GM23338 (cell line): Measurements from ENCODE around the gene CTXN3.

ENCODE experiments used
- CREB1 ChIP-seq: fragments of 250-450 bp; sonication (Bioruptor Pico); IDR thresholded peaks from 2 replicates; pipeline ENCODE4 v1.5.0; 2020; ENCODE audit warnings: low read depth, mild to moderate bottlenecking, moderate library complexity
- CTCF ChIP-seq, 2 experiments: fragments of 200-600 bp in 1 of 2; sonication (generic) in 1 of 2; conservative IDR thresholded peaks; 2 replicates each; pipeline versions ENCODE4 v1.5.1 to v1.6.1; 2016 to 2017; ENCODE audit warnings: antibody characterized with exemption in 2 of 2, low read depth in 2 of 2, mild to moderate bottlenecking in 2 of 2, moderate library complexity in 1 of 2
- EZH2 ChIP-seq: fragments of 200-600 bp; sonication (generic); IDR thresholded peaks from one replicate; pipeline ENCODE4 v1.8.0; 2017; ENCODE audit warnings: antibody characterized with exemption, mild to moderate bottlenecking, low read depth; ENCODE audit not compliant: unreplicated experiment
- EZH2phosphoT487 ChIP-seq: fragments of 200-600 bp; sonication (generic); IDR thresholded peaks from one replicate; pipeline ENCODE4 v1.8.1; 2018; ENCODE audit warnings: antibody characterized with exemption; ENCODE audit not compliant: unreplicated experiment
- JUNB ChIP-seq: IDR thresholded peaks from one replicate; pipeline ENCODE4 v1.6.1; 2016; ENCODE audit warnings: antibody characterized with exemption; ENCODE audit not compliant: unreplicated experiment
- POLR2AphosphoS5 ChIP-seq: IDR thresholded peaks from 2 replicates; pipeline ENCODE4 v1.6.1; 2016; ENCODE audit warnings: antibody characterized with exemption, low read depth
- REST ChIP-seq: IDR thresholded peaks from one replicate; pipeline ENCODE4 v1.6.1; 2018; ENCODE audit warnings: antibody characterized with exemption; ENCODE audit not compliant: unreplicated experiment
- STAT1 ChIP-seq: IDR thresholded peaks from one replicate; pipeline ENCODE4 v1.6.1; 2016; ENCODE audit warnings: antibody characterized with exemption; ENCODE audit not compliant: unreplicated experiment
- ZNF331 ChIP-seq: fragments of 250-450 bp; sonication (Bioruptor Pico); IDR thresholded peaks from 2 replicates; pipeline ENCODE4 v1.5.0; 2020; ENCODE audit warnings: low read depth, mild to moderate bottlenecking, moderate library complexity

- TF ChIP-seq CTCF (conservative IDR thresholded peaks at IDR 0.05; ENCODE audit: low read depth in 2 of 2) (no peak), EZH2phosphoT487 (no peak), POLR2AphosphoS5 (no peak), REST (no peak), EZH2 (no peak), JUNB (no peak), ZNF331 (CRISPR knock-in tag) (no peak), CREB1 (CRISPR knock-in tag) (no peak), STAT1 (no peak)
Observed at GRCh38 chr5:127615916-127616315, 33.0 kb upstream of the CTXN3 start.
